NAMALWA (cell line): ENCODE results near the gene ZMIZ1.

Experiments used
- DNase-seq: peaks from one replicate; pipeline ENCODE4 v3.0.0-alpha.2; 2015; ENCODE audit warnings: low spot score

ZMIZ1 gene

GRCh38 chr10:79230328-79230830 is 161.6 kb downstream of the ZMIZ1 start:
- DNase-seq: no peak

GRCh38 chr10:79230850-79231249 is 162.1 kb downstream of the ZMIZ1 start:
- DNase-seq: no peak

GRCh38 chr10:79231908-79232307 is 163.1 kb downstream of the ZMIZ1 start:
- DNase-seq: no peak

- no peak for DNase-seq
Observed at GRCh38 chr10:79232864-79233263, 164.1 kb downstream of the ZMIZ1 start.

- no peak for DNase-seq
Observed at GRCh38 chr10:79234391-79235315, 165.9 kb downstream of the ZMIZ1 start.

GRCh38 chr10:79235765-79236432 is 167.1 kb downstream of the ZMIZ1 start:
- no peak for DNase-seq

GRCh38 chr10:79236433-79236765 is 167.6 kb downstream of the ZMIZ1 start:
- no peak for DNase-seq

- no peak for DNase-seq
Observed at GRCh38 chr10:79237454-79238157, 168.8 kb downstream of the ZMIZ1 start.

GRCh38 chr10:79238158-79238520 is 169.4 kb downstream of the ZMIZ1 start:
- no peak for DNase-seq

- no peak for DNase-seq
Observed at GRCh38 chr10:79238606-79239005, 169.8 kb downstream of the ZMIZ1 start.

- no peak for DNase-seq
Observed at GRCh38 chr10:79239275-79239779, 170.6 kb downstream of the ZMIZ1 start.

- no peak for DNase-seq
Observed at GRCh38 chr10:79239924-79240581, 171.3 kb downstream of the ZMIZ1 start.

GRCh38 chr10:79241629-79241989 is 172.8 kb downstream of the ZMIZ1 start:
- DNase-seq: no peak

- no peak for DNase-seq
Observed at GRCh38 chr10:79241990-79242619, 173.3 kb downstream of the ZMIZ1 start.

- DNase-seq: peak; percentile 62
Observed at GRCh38 chr10:79242620-79243152, 173.9 kb downstream of the ZMIZ1 start.

- peak; percentile 57 for DNase-seq
Observed at GRCh38 chr10:79243181-79244067, 174.7 kb downstream of the ZMIZ1 start.

GRCh38 chr10:79244068-79244442 is 175.3 kb downstream of the ZMIZ1 start:
- DNase-seq: peak; percentile 22

- peak; percentile 47 for DNase-seq
Observed at GRCh38 chr10:79244841-79245504, 176.2 kb downstream of the ZMIZ1 start.

GRCh38 chr10:79245539-79246208 is 176.9 kb downstream of the ZMIZ1 start:
- no peak for DNase-seq
